HepG2 (cell line): ENCODE results near the gene RBM8A. TPM values are rescaled to one million over a fixed set of nuclear protein-coding genes. Genes with fewer than 3 reads are reported as not detected.

Experiments used
- ATAC-seq: fragments of 200-7000 bp; cut with Tn5 transposase; 3 replicates; pipeline ENCODE4 v1.9.1; 2020; ENCODE audit warnings: mild to moderate bottlenecking, moderate library complexity
- BruUV-seq: library from RNA; stranded (reverse); fragments of 400-500 nt; replicated peaks from 2 replicates; lab custom pipeline; 2021; lab: Mats Ljungman, UMichigan
- CTCF ChIA-PET: fragments of 300-600 bp; formaldehyde crosslinking; extraction: SDS; loops from one replicate; lab custom pipeline; 2021; ENCODE audit warnings: low total read pairs, inconsistent platforms, low intra/inter-chr PET ratio; lab: Yijun Ruan, JAX
- POLR2A ChIA-PET: fragments of 350-600 bp; sonication (Branson Sonifier 250); formaldehyde crosslinking; loops from one replicate; lab custom pipeline; 2020; ENCODE audit warnings: antibody characterized with exemption, inconsistent platforms; lab: Yijun Ruan, JAX
- DNase-seq: peaks from one replicate; pipeline ENCODE4 v3.0.0-alpha.2; 2015; ENCODE audit warnings: low spot score
- FAIRE-seq: peaks from 3 replicates; lab custom pipeline; 2011; peaks lifted over from hg19 to GRCh38; lab: Jason Lieb, UNC
- H2AFZ ChIP-seq: one replicate; pipeline ENCODE4 v1.6.1; 2011; ENCODE audit warnings: low read length, inconsistent platforms
- H3K27ac ChIP-seq: fragments of 300-600 bp; 3 replicates; pipeline ENCODE4 v1.8.0; 2011; ENCODE audit warnings: mixed run types, mild to moderate bottlenecking, mixed read lengths, low read length, inconsistent platforms; ENCODE audit not compliant: insufficient read depth; ENCODE audit errors: extremely low read length
- H3K27me3 ChIP-seq, 2 experiments: fragments of 200-600 bp in 1 of 2; 2 replicates in 1 of 2; 3 replicates in 1 of 2; pipeline versions ENCODE4 v1.6.0 to v1.8.0; 2011; ENCODE audit warnings: low read length in 2 of 2, mild to moderate bottlenecking in 2 of 2, moderate library complexity in 2 of 2, inconsistent platforms in 1 of 2; ENCODE audit not compliant: insufficient read depth in 2 of 2, control insufficient read depth in 1 of 2
- H3K36me3 ChIP-seq, 2 experiments: fragments of 200-600 bp in 1 of 2; replicated peaks in 1 of 2; 2 replicates in 1 of 2; 3 replicates in 1 of 2; pipeline versions ENCODE4 v1.5.1 to v1.8.0; 2011; ENCODE audit warnings: low read length in 2 of 2, inconsistent platforms in 1 of 2; ENCODE audit not compliant: insufficient read depth in 2 of 2, control insufficient read depth in 1 of 2
- H3K4me1 ChIP-seq: 2 replicates; pipeline ENCODE4 v1.5.1; 2012; ENCODE audit warnings: low read length, inconsistent platforms; ENCODE audit not compliant: insufficient read depth
- H3K4me2 ChIP-seq: 2 replicates; pipeline ENCODE4 v1.6.0; 2011; ENCODE audit warnings: low read depth, low read length, inconsistent platforms
- H3K4me3 ChIP-seq, 3 experiments: fragments of 200-600 bp in 1 of 3; sonication (generic), shearing (Covaris generic) in 1 of 3; replicated peaks in 1 of 3; 2 replicates each; pipeline ENCODE4 v1.5.1; 2011 to 2016; ENCODE audit warnings: low read length in 3 of 3, inconsistent platforms in 2 of 3, low read depth in 2 of 3, mild to moderate bottlenecking in 2 of 3, control low read depth in 1 of 3, mixed read lengths in 1 of 3; ENCODE audit not compliant: insufficient read depth in 1 of 3
- H3K79me2 ChIP-seq: one replicate; pipeline ENCODE4 v1.6.1; 2011; ENCODE audit warnings: low read length, inconsistent platforms; ENCODE audit not compliant: insufficient read depth
- H3K9ac ChIP-seq: 2 replicates; pipeline ENCODE4 v1.6.0; 2011; ENCODE audit warnings: mild to moderate bottlenecking, low read depth, low read length, inconsistent platforms; ENCODE audit not compliant: insufficient read depth
- H3K9me3 ChIP-seq: 2 replicates; pipeline ENCODE4 v1.5.1; 2012; ENCODE audit warnings: mild to moderate bottlenecking, low read length
- H4K20me1 ChIP-seq: 2 replicates; pipeline ENCODE4 v1.6.0; 2011; ENCODE audit warnings: inconsistent platforms, mild to moderate bottlenecking, low read length, moderate library complexity; ENCODE audit not compliant: insufficient read depth
- AKAP8 ChIP-seq: sonication (generic); formaldehyde crosslinking; IDR thresholded peaks from 2 replicates; pipeline ENCODE4 v1.5.1; 2020; ENCODE audit warnings: mild to moderate bottlenecking, missing genetic modification reagents
- CC2D1A ChIP-seq: sonication (generic); formaldehyde crosslinking; IDR thresholded peaks from 2 replicates; pipeline ENCODE4 v1.8.1; 2023; ENCODE audit warnings: mild to moderate bottlenecking, missing genetic modification reagents
- CHCHD3 ChIP-seq: sonication (generic); formaldehyde crosslinking; IDR thresholded peaks from 2 replicates; pipeline ENCODE4 v1.8.0; 2022; ENCODE audit warnings: mild to moderate bottlenecking, missing genetic modification reagents, moderate library complexity
- DMAP1 ChIP-seq: IDR thresholded peaks from 2 replicates; pipeline ENCODE4 v1.6.1; 2016
- GTF3A ChIP-seq: sonication (generic); formaldehyde crosslinking; conservative IDR thresholded peaks from 2 replicates; pipeline ENCODE4 v1.4.0; 2020; ENCODE audit warnings: mild to moderate bottlenecking, missing genetic modification reagents
- HNRNPH1 ChIP-seq: fragments of 200-400 bp; formaldehyde crosslinking; optimal IDR thresholded peaks from 2 replicates; pipeline ENCODE3; 2017; ENCODE audit warnings: mild to moderate bottlenecking, low read depth, low read length
- HOXA9 ChIP-seq: sonication (generic); formaldehyde crosslinking; IDR thresholded peaks from 2 replicates; pipeline ENCODE4 v1.8.1; 2022; ENCODE audit warnings: missing genetic modification reagents, mild to moderate bottlenecking, moderate library complexity, borderline replicate concordance
- KDM5B ChIP-seq: sonication (generic); formaldehyde crosslinking; IDR thresholded peaks from 2 replicates; pipeline ENCODE4 v1.4.0; 2020; ENCODE audit warnings: missing genetic modification reagents, mild to moderate bottlenecking, borderline replicate concordance
- MXD4 ChIP-seq: IDR thresholded peaks from 2 replicates; pipeline ENCODE4 v1.6.1; 2016; ENCODE audit warnings: mild to moderate bottlenecking, missing biosample characterization, missing genetic modification reagents
- NCOA2 ChIP-seq: sonication (generic); formaldehyde crosslinking; IDR thresholded peaks from 2 replicates; pipeline ENCODE4 v1.8.0; 2022; ENCODE audit warnings: inconsistent platforms
- NFIB ChIP-seq: sonication (generic); formaldehyde crosslinking; IDR thresholded peaks from 2 replicates; pipeline ENCODE4 v1.9.0; 2021; ENCODE audit warnings: missing genetic modification reagents, mild to moderate bottlenecking, borderline replicate concordance
- NFYB ChIP-seq: sonication (generic); formaldehyde crosslinking; IDR thresholded peaks from 2 replicates; pipeline ENCODE4 v1.4.0; 2020; ENCODE audit warnings: missing genetic modification reagents
- PCBP2 ChIP-seq: fragments of 200-400 bp; formaldehyde crosslinking; optimal IDR thresholded peaks from 2 replicates; pipeline ENCODE3; 2018; ENCODE audit warnings: low read length, low read depth; ENCODE audit not compliant: poor library complexity, severe bottlenecking
- RBAK ChIP-seq: sonication (generic); formaldehyde crosslinking; IDR thresholded peaks from 2 replicates; pipeline ENCODE4 v1.5.1; 2020; ENCODE audit warnings: mild to moderate bottlenecking, missing genetic modification reagents
- RXRB ChIP-seq: IDR thresholded peaks from 2 replicates; pipeline ENCODE4 v1.6.1; 2016; ENCODE audit warnings: borderline replicate concordance, missing genetic modification reagents, missing compliant biosample characterization
- TBL1XR1 ChIP-seq: fragments of 150-350 bp; IDR thresholded peaks from 2 replicates; pipeline ENCODE4 v1.6.1; 2014; ENCODE audit warnings: borderline replicate concordance, low read length; ENCODE audit not compliant: partially characterized antibody
- ZFP41 ChIP-seq: sonication (generic); formaldehyde crosslinking; IDR thresholded peaks from 2 replicates; pipeline ENCODE4 v1.4.0; 2020; ENCODE audit warnings: mild to moderate bottlenecking, missing genetic modification reagents, borderline replicate concordance
- ZNF280D ChIP-seq: sonication (generic); formaldehyde crosslinking; IDR thresholded peaks from 2 replicates; pipeline ENCODE4 v1.5.1; 2020; ENCODE audit warnings: mild to moderate bottlenecking, missing genetic modification reagents
- ZNF382 ChIP-seq: sonication (generic); formaldehyde crosslinking; IDR thresholded peaks from 2 replicates; pipeline ENCODE4 v1.5.0; 2020; ENCODE audit warnings: missing genetic modification reagents, mild to moderate bottlenecking, borderline replicate concordance
- ZNF564 ChIP-seq: sonication (generic); formaldehyde crosslinking; IDR thresholded peaks from 2 replicates; pipeline ENCODE4 v1.8.1; 2023; ENCODE audit warnings: mild to moderate bottlenecking, missing genetic modification reagents
- ZNF839 ChIP-seq: sonication (generic); formaldehyde crosslinking; IDR thresholded peaks from 2 replicates; pipeline ENCODE4 v1.4.0; 2020; ENCODE audit warnings: missing genetic modification reagents, mild to moderate bottlenecking, borderline replicate concordance
- WGBS: methylation state at CpG from one replicate; pipeline ENCODE4 v1.1.6; 2017; ENCODE audit warnings: low lambda C conversion rate; 5-methylcytosine and 5-hydroxymethylcytosine counted together
- in situ Hi-C: cut with HindIII; loops from 2 replicates; pipeline ENCODE4 v1.10.0; 2017; ENCODE audit warnings: low pct_unique_long_range_greater_than_20kb; ENCODE audit not compliant: extremely low pct_ligation_motif_present
- intact Hi-C: fragments of 100-400 bp; cut with micrococcal nuclease; formaldehyde crosslinking; loops from one replicate; pipeline ENCODE4 v1.10.0; 2022; ENCODE audit not compliant: unreplicated experiment
- polyA plus RNA-seq, 8 experiments: library from polyadenylated mRNA; depleted of rRNA in 3 of 8; stranded (reverse) in 7 of 8; unstranded in 1 of 8; fragments of >200 nt; fragmentation: Illumina TruSeq in 4 of 8; extraction: Trizol in 4 of 8; gene quantifications; 2 replicates each; pipeline versions ENCODE4 v1.2.1 to v1.2.3, GENCODE V29; 2011 to 2016; ENCODE audit warnings: low read depth in 4 of 8, missing spikeins in 1 of 8, mixed read lengths in 1 of 8; ENCODE audit not compliant: insufficient read depth in 1 of 8
- total RNA-seq, 5 experiments: library from RNA; depleted of rRNA; stranded (reverse); fragments of >200 nt; fragmentation: Illumina TruSeq; extraction: Trizol; gene quantifications; 2 replicates each; pipeline ENCODE4 v1.2.3, GENCODE V29; 2016; ENCODE audit warnings: low read depth in 1 of 5
- TF ChIP-seq, protein P1 (sequence below): sonication (generic); formaldehyde crosslinking; IDR thresholded peaks from 2 replicates; pipeline ENCODE4 v1.8.0; 2023; ENCODE audit warnings: mild to moderate bottlenecking, missing genetic modification reagents

Gene RBM8A
- total and polyA plus RNA-seq, 2 of the 13 experiments (the other 11 are each of a cell fraction or from before 2014, with no cell fraction given) = 106 to 162 TPM

DNA sequence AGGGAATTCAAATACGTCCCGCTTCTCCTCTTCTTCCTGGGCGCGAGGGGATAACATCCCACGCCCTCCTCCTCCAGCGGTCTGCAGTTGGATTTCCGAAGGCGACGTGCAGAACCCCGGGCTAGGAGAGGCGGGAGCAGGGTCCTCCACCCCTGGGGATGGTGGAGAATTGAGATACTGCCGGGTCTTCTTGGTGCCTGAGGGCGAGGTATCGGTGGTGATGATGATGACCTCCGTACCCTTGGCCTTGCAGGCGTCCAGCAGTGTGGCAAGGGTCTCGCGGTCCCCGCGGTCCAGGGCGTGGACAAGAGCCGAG is 33.8 kb upstream of the RBM8A start:
- Histone ChIP-seq H3K27ac (no peak overlapping the region), H3K9ac (peak overlapping the region; percentile 62; the same call in 1 of the 2 replicates), H3K4me3 (peak overlapping the region; percentile 60 to 91 (median 68)), H3K36me3 (no peaks in the 10 kb centered on the region), H2AFZ (no peak overlapping the region), H3K4me2 (peak overlapping the region; percentile 99), H3K4me1 (peaks cover 65% of the 10 kb centered on the region), H3K9me3 (no peaks in the 10 kb centered on the region), H3K27me3 (peaks cover 0 to 30% of the 10 kb centered on the region in 2 experiments; a peak in 3 of 5 replicates), H4K20me1 (no peaks in the 10 kb centered on the region), H3K79me2 (peaks cover 10% of the 10 kb centered on the region)
- intact Hi-C loops = loop anchor here (5.0 kb wide), 2 partner anchors 46 to 104 kb away; partner anchors contain the start of gene PIAS3
- ATAC-seq = no peak
- POLR2A ChIA-PET = interaction anchor here (0.6 kb wide), 1 partner anchor 37 kb away, joined by 3 read pairs; no protein-coding TSS in a partner anchor
- no peak for DNase-seq
- WGBS = 0% methylated on average over 10 of the region's 22 CpGs
- FAIRE-seq = no peak
- in situ Hi-C loops = loop anchor here (5.0 kb wide), 1 partner anchor 34 kb away; the partner anchor contains the start of gene RBM8A
- BruUV-seq = no TSS peak
- CTCF ChIA-PET = no interaction called here
- TF ChIP-seq NFIB (CRISPR knock-in tag) = 0 out of 2 replicates have a peak, but pooled peaks have one; percentile 40
- no peak for TF ChIP-seq PCBP2
- TF ChIP-seq NCOA2 (CRISPR knock-in tag) = no peak
- peak; percentile 0; the same call in 1 of the 2 replicates for TF ChIP-seq ZNF564 (CRISPR knock-in tag)
- TF ChIP-seq CC2D1A (CRISPR knock-in tag) = no peak
- TF ChIP-seq RXRB = no peak
- TF ChIP-seq DMAP1 (CRISPR knock-in tag) = no peak
- no peak for TF ChIP-seq CHCHD3 (CRISPR knock-in tag)
- no peak for TF ChIP-seq NFYB (CRISPR knock-in tag)
- TF ChIP-seq TBL1XR1 = no peak
- TF ChIP-seq, protein P1, sequence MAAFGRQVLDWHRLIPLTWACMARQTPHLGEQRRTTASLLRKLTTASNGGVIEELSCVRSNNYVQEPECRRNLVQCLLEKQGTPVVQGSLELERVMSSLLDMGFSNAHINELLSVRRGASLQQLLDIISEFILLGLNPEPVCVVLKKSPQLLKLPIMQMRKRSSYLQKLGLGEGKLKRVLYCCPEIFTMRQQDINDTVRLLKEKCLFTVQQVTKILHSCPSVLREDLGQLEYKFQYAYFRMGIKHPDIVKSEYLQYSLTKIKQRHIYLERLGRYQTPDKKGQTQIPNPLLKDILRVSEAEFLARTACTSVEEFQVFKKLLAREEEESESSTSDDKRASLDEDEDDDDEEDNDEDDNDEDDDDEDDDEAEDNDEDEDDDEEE (CRISPR knock-in tag) = 0 out of 2 replicates have a peak, but pooled peaks have one; percentile 23
- TF ChIP-seq RBAK (CRISPR knock-in tag) = no peak
- no peak for TF ChIP-seq GTF3A
- no peak for TF ChIP-seq HOXA9 (CRISPR knock-in tag)
- TF ChIP-seq ZNF382 (CRISPR knock-in tag) = no peak
- no peak for TF ChIP-seq HNRNPH1
- TF ChIP-seq MXD4 = no peak
- 0 out of 2 replicates have a peak, but pooled peaks have one; percentile 46 for TF ChIP-seq ZNF839
- TF ChIP-seq KDM5B (CRISPR knock-in tag) = no peak
- TF ChIP-seq ZNF280D (CRISPR knock-in tag) = 0 out of 2 replicates have a peak, but pooled peaks have one; percentile 1
- no peak for TF ChIP-seq AKAP8
- TF ChIP-seq ZFP41 (CRISPR knock-in tag) = peak; percentile 59; the same call in 1 of the 2 replicates
